GM12864 (cell line): ENCODE measurements around the gene EXOC6B.

Experiments
- DNase-seq: peaks from one replicate; pipeline ENCODE4 v3.0.0-alpha.2; 2011; ENCODE audit warnings: low read depth
- H3K4me3 ChIP-seq: 2 replicates; pipeline ENCODE4 v1.5.1; 2011; ENCODE audit warnings: mild to moderate bottlenecking, low read depth, low read length, control low read depth
- TF ChIP-seq, protein P1 (sequence below): IDR thresholded peaks from 2 replicates; pipeline ENCODE4 v1.5.1; 2011; ENCODE audit warnings: low read depth, mild to moderate bottlenecking, moderate library complexity, low read length, control low read depth, inconsistent platforms; ENCODE audit errors: missing control alignments

EXOC6B gene

DNA sequence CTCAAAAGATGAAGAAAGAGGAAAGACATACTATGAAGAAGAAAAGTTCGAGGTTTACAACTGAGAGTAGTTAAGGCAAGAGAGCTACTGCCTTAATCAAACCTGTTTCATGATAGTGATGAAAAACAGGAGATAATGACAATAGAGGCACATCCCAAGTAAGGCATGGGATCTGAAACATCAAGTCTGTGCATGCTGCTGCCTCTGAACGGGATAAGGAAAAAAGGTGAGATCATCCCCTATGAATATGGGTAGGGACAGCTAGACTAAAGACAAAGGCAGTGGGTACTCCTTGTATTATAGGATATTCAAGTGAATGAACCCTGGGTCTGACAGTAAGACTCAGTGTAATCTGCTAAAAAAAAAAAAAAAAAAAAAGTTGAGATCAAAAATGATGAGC is 3.0 kb downstream of the EXOC6B start:
- no peak for DNase-seq
- no peak overlapping the region for H3K4me3 ChIP-seq
- TF ChIP-seq, protein P1, sequence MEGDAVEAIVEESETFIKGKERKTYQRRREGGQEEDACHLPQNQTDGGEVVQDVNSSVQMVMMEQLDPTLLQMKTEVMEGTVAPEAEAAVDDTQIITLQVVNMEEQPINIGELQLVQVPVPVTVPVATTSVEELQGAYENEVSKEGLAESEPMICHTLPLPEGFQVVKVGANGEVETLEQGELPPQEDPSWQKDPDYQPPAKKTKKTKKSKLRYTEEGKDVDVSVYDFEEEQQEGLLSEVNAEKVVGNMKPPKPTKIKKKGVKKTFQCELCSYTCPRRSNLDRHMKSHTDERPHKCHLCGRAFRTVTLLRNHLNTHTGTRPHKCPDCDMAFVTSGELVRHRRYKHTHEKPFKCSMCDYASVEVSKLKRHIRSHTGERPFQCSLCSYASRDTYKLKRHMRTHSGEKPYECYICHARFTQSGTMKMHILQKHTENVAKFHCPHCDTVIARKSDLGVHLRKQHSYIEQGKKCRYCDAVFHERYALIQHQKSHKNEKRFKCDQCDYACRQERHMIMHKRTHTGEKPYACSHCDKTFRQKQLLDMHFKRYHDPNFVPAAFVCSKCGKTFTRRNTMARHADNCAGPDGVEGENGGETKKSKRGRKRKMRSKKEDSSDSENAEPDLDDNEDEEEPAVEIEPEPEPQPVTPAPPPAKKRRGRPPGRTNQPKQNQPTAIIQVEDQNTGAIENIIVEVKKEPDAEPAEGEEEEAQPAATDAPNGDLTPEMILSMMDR = no peak

GRCh38 chr2:72821983-72822382 is 3.9 kb downstream of the EXOC6B start:
- no peak for DNase-seq
- H3K4me3 ChIP-seq = no peak overlapping the region
- TF ChIP-seq, protein P1 = no peak

GRCh38 chr2:72821118-72821517 is 4.7 kb downstream of the EXOC6B start:
- H3K4me3 ChIP-seq = no peak overlapping the region
- DNase-seq = no peak
- TF ChIP-seq, protein P1 = no peak

DNA sequence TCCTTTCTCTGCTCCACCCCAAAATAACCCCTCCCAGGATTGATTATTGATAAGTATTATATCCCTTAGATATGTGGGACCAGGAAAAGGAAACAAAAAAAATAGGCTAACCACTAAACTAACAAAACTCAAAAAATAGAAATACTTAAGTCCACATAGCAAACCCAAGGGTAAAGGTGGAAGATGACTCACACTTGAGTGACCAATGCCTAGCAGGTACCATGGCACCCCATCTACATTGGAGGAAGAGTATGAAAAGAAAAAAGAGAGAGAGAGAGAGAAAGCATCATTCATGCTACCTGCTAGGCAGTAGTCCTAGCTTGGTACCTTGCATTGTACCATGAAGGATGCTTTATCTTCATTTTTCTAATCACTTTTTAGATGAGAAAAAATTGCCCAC is 6.3 kb downstream of the EXOC6B start:
- no peak overlapping the region for H3K4me3 ChIP-seq
- DNase-seq = no peak
- TF ChIP-seq, protein P1 = no peak

GRCh38 chr2:72815655-72816278 is 10.1 kb downstream of the EXOC6B start:
- no peak overlapping the region for H3K4me3 ChIP-seq
- TF ChIP-seq, protein P1 = no peak
- no peak for DNase-seq

- DNase-seq = no peak
- TF ChIP-seq, protein P1 = no peak
- no peak overlapping the region for H3K4me3 ChIP-seq
These were observed 12.0 kb downstream of the EXOC6B start for GRCh38 chr2:72813841-72814240.

DNA sequence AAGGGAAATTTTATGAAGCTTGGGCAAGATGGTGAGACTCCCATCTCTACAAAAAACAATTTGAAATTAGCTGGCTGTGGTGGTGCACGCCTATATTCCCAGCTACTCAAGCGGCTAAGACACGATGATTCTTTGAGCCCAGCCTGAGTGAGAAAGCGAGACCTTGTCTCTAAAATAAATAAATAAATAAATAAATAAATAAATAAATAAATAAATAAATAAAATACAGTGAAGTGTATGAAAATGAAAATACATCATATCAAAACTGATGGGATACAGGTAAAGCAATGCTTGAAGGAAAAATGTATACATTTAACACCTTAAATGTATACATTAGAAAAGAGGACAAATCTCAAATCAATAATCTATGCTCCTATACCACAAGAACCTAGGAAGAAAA is 15.7 kb downstream of the EXOC6B start:
- no peak for DNase-seq
- no peak overlapping the region for H3K4me3 ChIP-seq
- TF ChIP-seq, protein P1 = no peak
